Osteocyte (in vitro differentiated cells): ENCODE results near the gene PAPPA. TPM values are rescaled to one million over a fixed set of nuclear protein-coding genes. Genes with fewer than 3 reads are reported as not detected.
A peak's percentile ranks its signal among the peaks of the same experiment; 100 is the strongest.

Source experiments
- DNase-seq: peaks from one replicate; pipeline ENCODE4 v3.0.0; 2021; ENCODE audit warnings: mixed read lengths; ENCODE audit not compliant: unreplicated experiment; ENCODE audit errors: extremely low spot score
- H3K27ac Mint-ChIP-seq: one replicate; pipeline ENCODE4 v1.8.0; 2021; ENCODE audit warnings: mild to moderate bottlenecking, mixed read lengths; ENCODE audit not compliant: unreplicated experiment
- H3K27me3 Mint-ChIP-seq: one replicate; pipeline ENCODE4 v1.8.0; 2021; ENCODE audit warnings: mixed read lengths; ENCODE audit not compliant: unreplicated experiment
- H3K36me3 Mint-ChIP-seq: one replicate; pipeline ENCODE4 v1.8.0; 2021; ENCODE audit warnings: mixed read lengths; ENCODE audit not compliant: unreplicated experiment
- H3K4me1 Mint-ChIP-seq: one replicate; pipeline ENCODE4 v1.8.0; 2021; ENCODE audit warnings: mixed read lengths; ENCODE audit not compliant: unreplicated experiment
- H3K4me3 Mint-ChIP-seq: one replicate; pipeline ENCODE4 v1.8.0; 2021; ENCODE audit warnings: mild to moderate bottlenecking, moderate library complexity, mixed read lengths; ENCODE audit not compliant: unreplicated experiment
- H3K9me3 Mint-ChIP-seq: one replicate; pipeline ENCODE4 v1.8.0; 2021; ENCODE audit warnings: mixed read lengths; ENCODE audit not compliant: unreplicated experiment
- CTCF ChIP-seq: fragments of 200-600 bp; sonication (generic); IDR thresholded peaks from 2 replicates; pipeline ENCODE4 v1.5.0; 2021; ENCODE audit warnings: antibody characterized with exemption, mild to moderate bottlenecking, moderate library complexity
- total RNA-seq: library from RNA; stranded (reverse); gene quantifications from 2 replicates; pipeline ENCODE4 v1.2.1, GENCODE V29; 2021

The PAPPA gene
- total RNA-seq, 1 donor from 2014 or later = 229 TPM

GRCh38 chr9:116243708-116244107 lies 90.1 kb downstream of the PAPPA start:
- Mint-ChIP-seq H3K27ac (peak overlapping the region; percentile 69), H3K9me3 (no peaks in the 10 kb centered on the region), H3K27me3 (no peaks in the 10 kb centered on the region), H3K4me1 (peaks cover 62% of the 10 kb centered on the region), H3K4me3 (no peak overlapping the region), H3K36me3 (peaks cover 73% of the 10 kb centered on the region)
- no peak for DNase-seq
- TF ChIP-seq CTCF = no peak

GRCh38 chr9:116247284-116247683 lies 93.7 kb downstream of the PAPPA start:
- no peaks in the 10 kb centered on the region for H3K27me3 Mint-ChIP-seq
- H3K27ac Mint-ChIP-seq = peak overlapping the region; percentile 53
- no peaks in the 10 kb centered on the region for H3K9me3 Mint-ChIP-seq
- peaks cover 73% of the 10 kb centered on the region for H3K36me3 Mint-ChIP-seq
- H3K4me3 Mint-ChIP-seq = no peak overlapping the region
- no peak for TF ChIP-seq CTCF
- H3K4me1 Mint-ChIP-seq = peaks cover 44% of the 10 kb centered on the region
- no peak for DNase-seq

GRCh38 chr9:116247791-116248374 lies 94.3 kb downstream of the PAPPA start:
- Mint-ChIP-seq H3K4me1 (peaks cover 47% of the 10 kb centered on the region), H3K27ac (peak overlapping the region; percentile 53), H3K4me3 (no peak overlapping the region), H3K36me3 (peaks cover 74% of the 10 kb centered on the region), H3K27me3 (no peaks in the 10 kb centered on the region), H3K9me3 (no peaks in the 10 kb centered on the region)
- TF ChIP-seq CTCF = no peak
- DNase-seq = no peak

- Mint-ChIP-seq H3K27ac (peak overlapping the region; percentile 54), H3K4me3 (no peak overlapping the region), H3K27me3 (no peaks in the 10 kb centered on the region), H3K36me3 (peaks cover 62% of the 10 kb centered on the region), H3K9me3 (no peaks in the 10 kb centered on the region), H3K4me1 (peaks cover 44% of the 10 kb centered on the region)
- no peak for TF ChIP-seq CTCF
- DNase-seq = no peak
Measured at GRCh38 chr9:116250891-116251290, 97.3 kb downstream of the PAPPA start.

GRCh38 chr9:116251366-116251765 lies 97.8 kb downstream of the PAPPA start:
- Mint-ChIP-seq H3K36me3 (peaks cover 63% of the 10 kb centered on the region), H3K27me3 (no peaks in the 10 kb centered on the region), H3K4me3 (no peak overlapping the region), H3K27ac (peak overlapping the region; percentile 54), H3K4me1 (peaks cover 44% of the 10 kb centered on the region), H3K9me3 (no peaks in the 10 kb centered on the region)
- TF ChIP-seq CTCF = no peak
- DNase-seq = no peak
